Neural progenitor cell (in vitro differentiated cells): ENCODE data around the gene ACTA1. TPM values are rescaled to one million over a fixed set of nuclear protein-coding genes. Genes with fewer than 3 reads are reported as not detected.
A peak's percentile ranks its signal among the peaks of the same experiment; 100 is the strongest.
"Not testable (repeated sequence)": the region's sequence is repeated elsewhere in the genome, so short reads cannot be mapped to it uniquely, and the experiment has no call there.

Experiments used
- DNase-seq: peaks from one replicate; pipeline ENCODE4 v3.0.0-alpha.2; 2016; ENCODE audit warnings: low spot score
- H2AFZ ChIP-seq: fragments of 200-600 bp; sonication (generic); replicated peaks from 2 replicates; pipeline ENCODE4 v1.6.1; 2016; ENCODE audit warnings: antibody characterized with exemption
- H3F3A ChIP-seq: fragments of 200-600 bp; sonication (generic); 2 replicates; pipeline ENCODE4 v1.6.1; 2016; ENCODE audit warnings: antibody characterized with exemption, low read depth
- H3K27ac ChIP-seq: fragments of 200-600 bp; sonication (generic); 2 replicates; pipeline ENCODE4 v1.5.1; 2016; ENCODE audit warnings: mild to moderate bottlenecking
- H3K27me3 ChIP-seq: fragments of 200-600 bp; sonication (generic); 2 replicates; pipeline ENCODE4 v1.6.1; 2016; ENCODE audit warnings: mild to moderate bottlenecking, moderate library complexity
- H3K36me3 ChIP-seq: fragments of 200-600 bp; sonication (generic); 2 replicates; pipeline ENCODE4 v1.5.1; 2016
- H3K4me1 ChIP-seq: fragments of 200-600 bp; sonication (generic); 2 replicates; pipeline ENCODE4 v1.6.1; 2016; ENCODE audit warnings: mixed run types
- H3K4me2 ChIP-seq: fragments of 200-600 bp; sonication (generic); 2 replicates; pipeline ENCODE4 v1.6.1; 2016
- H3K4me3 ChIP-seq: fragments of 200-600 bp; sonication (generic); 2 replicates; pipeline ENCODE4 v1.5.1; 2016
- H3K79me2 ChIP-seq: fragments of 200-600 bp; sonication (generic); 2 replicates; pipeline ENCODE4 v1.6.1; 2016; ENCODE audit warnings: low read depth
- H3K9ac ChIP-seq: fragments of 200-600 bp; sonication (generic); 2 replicates; pipeline ENCODE4 v1.6.1; 2016
- H3K9me3 ChIP-seq: fragments of 200-600 bp; sonication (generic); 2 replicates; pipeline ENCODE4 v1.5.1; 2016; ENCODE audit warnings: low read depth
- H4K20me1 ChIP-seq: fragments of 200-600 bp; sonication (generic); 2 replicates; pipeline ENCODE4 v1.6.1; 2016; ENCODE audit warnings: low read depth
- H3K27ac Mint-ChIP-seq: 3 replicates; pipeline ENCODE4 v1.8.0; 2021; ENCODE audit warnings: mixed read lengths
- H3K27me3 Mint-ChIP-seq: 2 replicates; pipeline ENCODE4 v1.8.0; 2022; ENCODE audit warnings: low read depth, mild to moderate bottlenecking, inconsistent platforms, moderate library complexity, mixed read lengths; ENCODE audit not compliant: insufficient read depth
- H3K36me3 Mint-ChIP-seq: 3 replicates; pipeline ENCODE4 v1.8.0; 2021; ENCODE audit warnings: mixed read lengths
- H3K4me1 Mint-ChIP-seq: 3 replicates; pipeline ENCODE4 v1.8.0; 2021; ENCODE audit warnings: mixed read lengths
- H3K4me3 Mint-ChIP-seq: 3 replicates; pipeline ENCODE4 v1.8.0; 2021; ENCODE audit warnings: mild to moderate bottlenecking, moderate library complexity, mixed read lengths
- H3K9me3 Mint-ChIP-seq: 3 replicates; pipeline ENCODE4 v1.8.0; 2020; ENCODE audit warnings: mixed read lengths
- CTCF ChIP-seq: fragments of 200-600 bp; sonication (generic); IDR thresholded peaks from 2 replicates; pipeline ENCODE4 v1.5.1; 2017; ENCODE audit warnings: antibody characterized with exemption, mild to moderate bottlenecking
- EZH2 ChIP-seq: fragments of 200-600 bp; sonication (generic); IDR thresholded peaks from 2 replicates; pipeline ENCODE4 v1.6.1; 2017; ENCODE audit warnings: antibody characterized with exemption, mild to moderate bottlenecking, moderate library complexity
- EZH2phosphoT487 ChIP-seq: fragments of 200-600 bp; sonication (generic); IDR thresholded peaks from 2 replicates; pipeline ENCODE4 v1.6.1; 2017; ENCODE audit warnings: antibody characterized with exemption
- total RNA-seq: library from RNA; depleted of rRNA; stranded (reverse); fragments of >200 nt; gene quantifications from 2 replicates; pipeline ENCODE4 v1.2.3, GENCODE V29; 2015; ENCODE audit warnings: low replicate concordance

The ACTA1 gene
- total RNA-seq, 1 donor from 2014 or later: 1.2 TPM

- Histone ChIP-seq H3F3A (no peaks in the 10 kb centered on the region), H3K9me3 (peaks cover 8% of the 10 kb centered on the region), H3K4me1 (no peaks in the 10 kb centered on the region), H3K4me3 (no peak overlapping the region), H3K9ac (no peak overlapping the region), H3K4me2 (no peak overlapping the region), H3K27ac (no peak overlapping the region), H3K27me3 (no peaks in the 10 kb centered on the region), H3K79me2 (no peaks in the 10 kb centered on the region), H3K36me3 (no peaks in the 10 kb centered on the region), H2AFZ (no peak overlapping the region), H4K20me1 (no peaks in the 10 kb centered on the region)
- Mint-ChIP-seq H3K9me3 (peaks cover 6% of the 10 kb centered on the region), H3K4me3 (no peak overlapping the region), H3K27ac (no peak overlapping the region), H3K4me1 (no peaks in the 10 kb centered on the region), H3K36me3 (peaks cover 2% of the 10 kb centered on the region), H3K27me3 (peaks cover 6% of the 10 kb centered on the region)
- no peak for TF ChIP-seq EZH2phosphoT487
- TF ChIP-seq CTCF: no peak
- no peak for TF ChIP-seq EZH2
- no peak for DNase-seq
Observed at GRCh38 chr1:229420765-229421164, 13.1 kb downstream of the ACTA1 start.

- Mint-ChIP-seq H3K27me3 (peaks cover 5% of the 10 kb centered on the region), H3K27ac (no peak overlapping the region), H3K9me3 (peaks cover 6% of the 10 kb centered on the region), H3K4me1 (no peaks in the 10 kb centered on the region), H3K36me3 (peaks cover 2% of the 10 kb centered on the region), H3K4me3 (no peak overlapping the region)
- Histone ChIP-seq H4K20me1 (no peaks in the 10 kb centered on the region), H3K27ac (no peak overlapping the region), H3K9ac (no peak overlapping the region), H3K4me2 (no peak overlapping the region), H3K36me3 (no peaks in the 10 kb centered on the region), H2AFZ (no peak overlapping the region), H3K79me2 (no peaks in the 10 kb centered on the region), H3F3A (no peaks in the 10 kb centered on the region), H3K4me3 (no peak overlapping the region), H3K4me1 (no peaks in the 10 kb centered on the region), H3K27me3 (no peaks in the 10 kb centered on the region), H3K9me3 (peaks cover 8% of the 10 kb centered on the region)
- TF ChIP-seq EZH2phosphoT487 (no peak), CTCF (no peak), EZH2 (no peak)
- no peak for DNase-seq
Observed at GRCh38 chr1:229420224-229420623, 13.7 kb downstream of the ACTA1 start.

- H3K36me3 Mint-ChIP-seq, H3K27me3 Mint-ChIP-seq, H3K9me3 ChIP-seq, H2AFZ ChIP-seq, H3K4me3 ChIP-seq, H3K27ac ChIP-seq, H3K79me2 ChIP-seq, H3K27ac Mint-ChIP-seq, H3K36me3 ChIP-seq, H3K9ac ChIP-seq, H3K9me3 Mint-ChIP-seq, DNase-seq, H3K4me1 Mint-ChIP-seq, H3K4me3 Mint-ChIP-seq, H3K4me1 ChIP-seq, H3K27me3 ChIP-seq, H3F3A ChIP-seq, H3K4me2 ChIP-seq, H4K20me1 ChIP-seq: not testable (repeated sequence)
Observed at GRCh38 chr1:229418586-229418985, 15.3 kb downstream of the ACTA1 start.

DNA sequence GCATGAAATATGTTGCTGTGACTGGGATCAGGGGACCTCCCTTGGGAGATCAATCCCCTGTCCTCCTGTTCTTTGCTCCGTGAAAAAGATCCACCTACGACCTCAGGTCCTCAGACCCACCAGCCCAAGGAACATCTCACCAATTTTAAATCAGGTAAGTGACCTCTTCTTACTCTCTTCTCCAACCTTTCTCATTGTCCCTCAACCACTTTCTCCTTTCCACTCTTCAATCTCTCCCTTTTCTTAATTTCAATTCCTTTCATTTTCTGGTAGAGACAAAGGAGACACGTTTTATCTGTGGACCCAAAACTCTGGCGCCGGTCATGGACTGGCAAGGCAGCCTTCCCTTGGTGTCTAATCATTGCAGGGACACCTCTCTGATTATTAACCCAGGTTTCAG, 21.1 kb downstream of the ACTA1 start:
- Histone ChIP-seq H4K20me1 (peaks cover 15% of the 10 kb centered on the region), H3K4me1 (peaks cover 21% of the 10 kb centered on the region), H3K27me3 (peaks cover 32% of the 10 kb centered on the region)
- H3K9me3 Mint-ChIP-seq, H3K27ac ChIP-seq, H3K27me3 Mint-ChIP-seq, H3K9me3 ChIP-seq, H3K36me3 ChIP-seq, H3K79me2 ChIP-seq, H2AFZ ChIP-seq, DNase-seq, H3F3A ChIP-seq, H3K4me2 ChIP-seq, H3K36me3 Mint-ChIP-seq, H3K9ac ChIP-seq, H3K4me3 ChIP-seq: not testable (repeated sequence)
- peaks cover 29% of the 10 kb centered on the region for H3K4me1 Mint-ChIP-seq
- peak overlapping the region; percentile 3 for H3K4me3 Mint-ChIP-seq
- peak overlapping the region; percentile 78 for H3K27ac Mint-ChIP-seq
